SU-DHL-6 (cell line): Measurements from ENCODE around the gene CLDN19.

ENCODE experiments used
- H2AFZ ChIP-seq: fragments of 200-600 bp; sonication (generic); 2 replicates; pipeline ENCODE4 v1.6.1; 2014; ENCODE audit warnings: low read depth, mild to moderate bottlenecking, moderate library complexity, mixed read lengths, antibody characterized with exemption, low read length; ENCODE audit not compliant: severe bottlenecking
- H3F3A ChIP-seq: fragments of 200-600 bp; shearing (Covaris generic); 2 replicates; pipeline ENCODE4 v1.6.0; 2016; ENCODE audit warnings: antibody characterized with exemption, mild to moderate bottlenecking; ENCODE audit not compliant: insufficient read depth
- H3K27ac ChIP-seq: fragments of 200-600 bp; sonication (generic); 2 replicates; pipeline ENCODE4 v1.5.1; 2016; ENCODE audit warnings: low read depth, mild to moderate bottlenecking, low read length, moderate library complexity, mixed read lengths
- H3K27me3 ChIP-seq: fragments of 200-600 bp; sonication (generic), shearing (Covaris generic); 2 replicates; pipeline ENCODE4 v1.6.0; 2014; ENCODE audit warnings: mild to moderate bottlenecking, low read length
- H3K36me3 ChIP-seq: fragments of 200-600 bp; sonication (generic); 2 replicates; pipeline ENCODE4 v1.6.1; 2014; ENCODE audit warnings: mild to moderate bottlenecking, low read length, mixed read lengths
- H3K4me2 ChIP-seq: fragments of 300-600, 200-600 bp; shearing (Covaris generic), sonication (generic); 2 replicates; pipeline ENCODE4 v1.6.0; 2014; ENCODE audit warnings: low read length, low read depth, mild to moderate bottlenecking; ENCODE audit not compliant: poor library complexity, severe bottlenecking
- H3K4me3 ChIP-seq: fragments of 200-600 bp; sonication (generic); 2 replicates; pipeline ENCODE4 v1.5.1; 2014; ENCODE audit warnings: antibody characterized with exemption, low read length, mild to moderate bottlenecking, mixed read lengths; ENCODE audit not compliant: insufficient read depth, poor library complexity, severe bottlenecking
- H3K79me2 ChIP-seq: fragments of 200-600 bp; sonication (generic); 2 replicates; pipeline ENCODE4 v1.6.1; 2014; ENCODE audit warnings: mild to moderate bottlenecking, low read length, moderate library complexity; ENCODE audit not compliant: insufficient read depth
- H3K9ac ChIP-seq: fragments of 200-600 bp; sonication (generic); 2 replicates; pipeline ENCODE4 v1.7.0; 2014; ENCODE audit warnings: mild to moderate bottlenecking, low read length
- H3K9me2 ChIP-seq: fragments of 200-600 bp; sonication (generic); replicated peaks from 2 replicates; pipeline ENCODE4 v1.6.1; 2014; ENCODE audit warnings: low read length; ENCODE audit not compliant: insufficient read depth
- H3K9me3 ChIP-seq: fragments of 200-600 bp; sonication (generic); 2 replicates; pipeline ENCODE4 v1.6.1; 2014; ENCODE audit warnings: low read length, mixed read lengths; ENCODE audit not compliant: insufficient read depth
- H4K20me1 ChIP-seq: fragments of 200-600 bp; sonication (generic); 2 replicates; pipeline ENCODE4 v1.6.1; 2014; ENCODE audit warnings: low read depth, mild to moderate bottlenecking, antibody characterized with exemption, low read length, moderate library complexity, mixed read lengths
- EZH2phosphoT487 ChIP-seq: fragments of 200-600 bp; sonication (generic), shearing (Covaris generic); conservative IDR thresholded peaks from 2 replicates; pipeline ENCODE4 v1.6.1; 2018; ENCODE audit warnings: mild to moderate bottlenecking, antibody characterized with exemption, low read length, moderate library complexity, mixed read lengths
- TF ChIP-seq, protein P1 (sequence below): fragments of 200-600 bp; sonication (generic); IDR thresholded peaks from one replicate; pipeline ENCODE4 v1.5.1; 2017; ENCODE audit warnings: antibody characterized with exemption, mild to moderate bottlenecking, low read length, moderate library complexity; ENCODE audit not compliant: insufficient read depth, poor library complexity, severe bottlenecking

The CLDN19 gene

GRCh38 chr1:42761567-42761966, 21.5 kb upstream of the CLDN19 start:
- H2AFZ ChIP-seq, result no peak overlapping the region
- H3F3A ChIP-seq, result 0 out of 2 replicates have a peak, but pooled peaks cover 3% of the 10 kb centered on the region
- TF ChIP-seq, protein P1, sequence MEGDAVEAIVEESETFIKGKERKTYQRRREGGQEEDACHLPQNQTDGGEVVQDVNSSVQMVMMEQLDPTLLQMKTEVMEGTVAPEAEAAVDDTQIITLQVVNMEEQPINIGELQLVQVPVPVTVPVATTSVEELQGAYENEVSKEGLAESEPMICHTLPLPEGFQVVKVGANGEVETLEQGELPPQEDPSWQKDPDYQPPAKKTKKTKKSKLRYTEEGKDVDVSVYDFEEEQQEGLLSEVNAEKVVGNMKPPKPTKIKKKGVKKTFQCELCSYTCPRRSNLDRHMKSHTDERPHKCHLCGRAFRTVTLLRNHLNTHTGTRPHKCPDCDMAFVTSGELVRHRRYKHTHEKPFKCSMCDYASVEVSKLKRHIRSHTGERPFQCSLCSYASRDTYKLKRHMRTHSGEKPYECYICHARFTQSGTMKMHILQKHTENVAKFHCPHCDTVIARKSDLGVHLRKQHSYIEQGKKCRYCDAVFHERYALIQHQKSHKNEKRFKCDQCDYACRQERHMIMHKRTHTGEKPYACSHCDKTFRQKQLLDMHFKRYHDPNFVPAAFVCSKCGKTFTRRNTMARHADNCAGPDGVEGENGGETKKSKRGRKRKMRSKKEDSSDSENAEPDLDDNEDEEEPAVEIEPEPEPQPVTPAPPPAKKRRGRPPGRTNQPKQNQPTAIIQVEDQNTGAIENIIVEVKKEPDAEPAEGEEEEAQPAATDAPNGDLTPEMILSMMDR, result no peak
- no peak for TF ChIP-seq EZH2phosphoT487
- peaks cover 4% of the 10 kb centered on the region; the same call in 1 of the 2 replicates for H4K20me1 ChIP-seq
- no peaks in the 10 kb centered on the region for H3K27me3 ChIP-seq
- no peaks in the 10 kb centered on the region for H3K9me2 ChIP-seq
- no peak overlapping the region for H3K4me3 ChIP-seq
- H3K79me2 ChIP-seq, result peaks cover 17% of the 10 kb centered on the region; the same call in 1 of the 2 replicates
- H3K9ac ChIP-seq, result no peak overlapping the region
- H3K27ac ChIP-seq, result no peak overlapping the region
- peaks cover 4% of the 10 kb centered on the region for H3K36me3 ChIP-seq
- H3K9me3 ChIP-seq, result no peaks in the 10 kb centered on the region
- H3K4me2 ChIP-seq, result no peak overlapping the region

DNA sequence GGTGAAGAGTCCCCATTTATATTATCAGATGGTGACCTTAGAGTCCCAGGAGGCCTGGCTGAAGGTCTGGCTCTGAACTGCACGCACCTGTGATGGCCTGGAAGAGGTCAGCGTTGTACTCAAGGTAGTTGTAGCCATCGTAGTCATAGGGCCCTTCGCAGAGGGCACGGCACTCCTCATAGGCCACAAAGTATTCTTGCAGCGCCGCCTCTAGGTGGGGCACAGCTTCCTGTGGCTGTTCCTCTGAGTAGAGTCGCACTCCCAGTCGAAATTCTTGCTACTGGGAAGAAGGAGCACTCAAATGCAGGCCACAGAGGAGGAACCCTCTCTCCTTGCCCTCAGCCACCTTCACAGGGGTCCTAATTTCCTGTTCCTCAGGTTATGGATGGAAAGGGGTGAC, 19.1 kb upstream of the CLDN19 start:
- Histone ChIP-seq H3K27me3 (no peaks in the 10 kb centered on the region), H3K36me3 (peaks cover 4% of the 10 kb centered on the region), H4K20me1 (no peaks in the 10 kb centered on the region), H3K9me2 (no peaks in the 10 kb centered on the region), H3K9me3 (no peaks in the 10 kb centered on the region), H3K9ac (no peak overlapping the region), H2AFZ (no peak overlapping the region), H3K4me3 (no peak overlapping the region), H3K4me2 (no peak overlapping the region), H3K79me2 (no peaks in the 10 kb centered on the region), H3F3A (0 out of 2 replicates have a peak, but pooled peaks cover 3% of the 10 kb centered on the region), H3K27ac (no peak overlapping the region)
- TF ChIP-seq, protein P1, result no peak
- TF ChIP-seq EZH2phosphoT487, result no peak

- Histone ChIP-seq H3K9me2 (no peaks in the 10 kb centered on the region), H2AFZ (no peak overlapping the region), H3K4me2 (no peak overlapping the region), H3K36me3 (peaks cover 4% of the 10 kb centered on the region), H3F3A (0 out of 2 replicates have a peak, but pooled peaks cover 3% of the 10 kb centered on the region), H3K79me2 (no peaks in the 10 kb centered on the region), H3K27ac (no peak overlapping the region), H3K27me3 (no peaks in the 10 kb centered on the region), H3K4me3 (no peak overlapping the region), H3K9ac (no peak overlapping the region), H4K20me1 (no peaks in the 10 kb centered on the region), H3K9me3 (no peaks in the 10 kb centered on the region)
- TF ChIP-seq EZH2phosphoT487, result no peak
- TF ChIP-seq, protein P1, result no peak
Measured at GRCh38 chr1:42758641-42759040, 18.6 kb upstream of the CLDN19 start.
